H1 (cell line): ENCODE results near the gene CDT1. TPM values are rescaled to one million over a fixed set of nuclear protein-coding genes. Genes with fewer than 3 reads are reported as not detected.

ENCODE experiments used
- CTCF ChIA-PET: fragments of 300-600 bp; sonication (Branson Sonifier 250); formaldehyde crosslinking; loops from one replicate; lab custom pipeline; 2021; ENCODE audit not compliant: partially characterized antibody; lab: Charles Lee
- POLR2A ChIA-PET: fragments of 300-600 bp; sonication (Branson Sonifier 250); formaldehyde crosslinking; loops from one replicate; lab custom pipeline; 2021; ENCODE audit warnings: inconsistent platforms; ENCODE audit not compliant: partially characterized antibody; lab: Charles Lee
- DNase-seq, 2 experiments: peaks; one replicate each; pipeline versions ENCODE4 v3.0.0 to v3.0.0-alpha.2; 2010 to 2022; ENCODE audit warnings: low spot score in 2 of 2, low read depth in 1 of 2, mixed read lengths in 1 of 2
- FAIRE-seq: peaks from 2 replicates; lab custom pipeline; 2011; peaks lifted over from hg19 to GRCh38; lab: Jason Lieb, UNC
- H2AFZ ChIP-seq: 2 replicates; pipeline ENCODE4 v1.8.1; 2012; ENCODE audit warnings: low read length, inconsistent platforms
- H2AK5ac ChIP-seq: 2 replicates; pipeline ENCODE4 v1.6.1; 2013; ENCODE audit warnings: low read depth, low read length
- H2BK120ac ChIP-seq: replicated peaks from 2 replicates; pipeline ENCODE3; 2013; ENCODE audit warnings: low read depth, low read length, inconsistent platforms
- H2BK12ac ChIP-seq: 2 replicates; pipeline ENCODE4 v1.6.1; 2013; ENCODE audit warnings: low read depth, low read length
- H2BK15ac ChIP-seq: 2 replicates; pipeline ENCODE4 v1.6.1; 2013; ENCODE audit warnings: low read length
- H2BK20ac ChIP-seq: 2 replicates; pipeline ENCODE4 v1.6.1; 2013; ENCODE audit warnings: low read length
- H2BK5ac ChIP-seq: 2 replicates; pipeline ENCODE4 v1.6.1; 2013; ENCODE audit warnings: low read depth, low read length
- H3K14ac ChIP-seq: 2 replicates; pipeline ENCODE4 v1.6.1; 2013; ENCODE audit warnings: inconsistent platforms; ENCODE audit not compliant: insufficient read length
- H3K18ac ChIP-seq: 2 replicates; pipeline ENCODE4 v1.6.1; 2013; ENCODE audit warnings: low read length; ENCODE audit errors: extremely low read depth
- H3K23ac ChIP-seq: 2 replicates; pipeline ENCODE4 v1.6.1; 2013; ENCODE audit warnings: inconsistent platforms; ENCODE audit not compliant: insufficient read length
- H3K23me2 ChIP-seq: 2 replicates; pipeline ENCODE4 v1.6.1; 2013; ENCODE audit warnings: low read depth, low read length
- H3K27ac ChIP-seq: 2 replicates; pipeline ENCODE4 v1.6.1; 2011; ENCODE audit warnings: low read depth, low read length, inconsistent platforms
- H3K27me3 ChIP-seq, 4 experiments: replicated peaks in 1 of 4; 1 replicate in 1 of 4; 2 replicates in 3 of 4; pipeline versions ENCODE4 v1.6.1 to v1.8.1; 2011 to 2013; ENCODE audit warnings: low read length in 3 of 4, mild to moderate bottlenecking in 3 of 4, inconsistent platforms in 2 of 4, mixed read lengths in 2 of 4, moderate library complexity in 1 of 4; ENCODE audit not compliant: control insufficient read depth in 3 of 4, insufficient read depth in 3 of 4; ENCODE audit errors: extremely low read depth in 1 of 4
- H3K36me3 ChIP-seq, 4 experiments: 2 replicates each; pipeline versions ENCODE4 v1.6.1 to v1.8.1; 2011 to 2013; ENCODE audit warnings: mild to moderate bottlenecking in 4 of 4, low read length in 3 of 4, moderate library complexity in 2 of 4, control low read depth in 1 of 4, inconsistent platforms in 1 of 4; ENCODE audit not compliant: insufficient read depth in 4 of 4, control insufficient read depth in 2 of 4
- H3K4ac ChIP-seq: replicated peaks from 2 replicates; pipeline ENCODE3; 2013; ENCODE audit warnings: low read length, low read depth, mixed read lengths, inconsistent platforms; ENCODE audit not compliant: insufficient read length
- H3K4me1 ChIP-seq, 4 experiments: replicated peaks in 1 of 4; 1 replicate in 1 of 4; 2 replicates in 3 of 4; pipeline versions ENCODE4 v1.6.1 to v1.8.1; 2011 to 2013; ENCODE audit warnings: low read length in 3 of 4, inconsistent platforms in 2 of 4, mixed read lengths in 1 of 4; ENCODE audit not compliant: insufficient read depth in 4 of 4, control insufficient read depth in 3 of 4
- H3K4me2 ChIP-seq, 2 experiments: 2 replicates each; pipeline versions ENCODE4 v1.6.1 to v1.8.1; 2011 to 2013; ENCODE audit warnings: low read depth in 2 of 2, low read length in 2 of 2, control low read depth in 1 of 2, inconsistent platforms in 1 of 2, mild to moderate bottlenecking in 1 of 2; ENCODE audit not compliant: insufficient read depth in 1 of 2
- H3K4me3 ChIP-seq, 4 experiments: fragments of 200-600, 300-600 bp in 1 of 4; sonication (generic), shearing (Covaris generic), sonication (Bioruptor Twin) in 1 of 4; 2 replicates each; pipeline versions ENCODE4 v1.5.1 to v1.8.1; 2011 to 2016; ENCODE audit warnings: low read length in 4 of 4, low read depth in 3 of 4, control low read depth in 2 of 4, inconsistent platforms in 2 of 4, mild to moderate bottlenecking in 2 of 4, mixed read lengths in 1 of 4, moderate library complexity in 1 of 4; ENCODE audit not compliant: insufficient read depth in 2 of 4; ENCODE audit errors: extremely low read depth in 1 of 4
- H3K56ac ChIP-seq: replicated peaks from 2 replicates; pipeline ENCODE3; 2013; ENCODE audit warnings: low read depth, mild to moderate bottlenecking, mixed read lengths, low read length, inconsistent platforms; ENCODE audit not compliant: insufficient read length
- H3K79me1 ChIP-seq: 2 replicates; pipeline ENCODE4 v1.6.1; 2013; ENCODE audit warnings: low read depth, low read length, control low read depth
- H3K79me2 ChIP-seq, 2 experiments: 2 replicates each; pipeline versions ENCODE4 v1.6.1 to v1.8.1; 2012 to 2013; ENCODE audit warnings: low read length in 2 of 2, mild to moderate bottlenecking in 2 of 2, inconsistent platforms in 1 of 2; ENCODE audit not compliant: insufficient read depth in 2 of 2, control insufficient read depth in 1 of 2
- H3K9ac ChIP-seq, 4 experiments: replicated peaks in 1 of 4; 1 replicate in 1 of 4; 2 replicates in 3 of 4; pipeline versions ENCODE4 v1.6.1 to v1.8.1; 2011 to 2013; ENCODE audit warnings: low read depth in 3 of 4, low read length in 3 of 4, control low read depth in 2 of 4, mild to moderate bottlenecking in 2 of 4, moderate library complexity in 2 of 4, inconsistent platforms in 1 of 4; ENCODE audit errors: extremely low read depth in 1 of 4
- H3K9me3 ChIP-seq, 2 experiments: 2 replicates each; pipeline versions ENCODE4 v1.6.1 to v1.8.1; 2012 to 2013; ENCODE audit warnings: mild to moderate bottlenecking in 2 of 2, moderate library complexity in 2 of 2, control low read depth in 1 of 2, inconsistent platforms in 1 of 2, low read depth in 1 of 2, low read length in 1 of 2, mixed read lengths in 1 of 2; ENCODE audit not compliant: insufficient read depth in 2 of 2
- H4K20me1 ChIP-seq, 2 experiments: replicated peaks in 1 of 2; 2 replicates each; pipeline versions ENCODE3 to v1.8.1; 2011 to 2013; ENCODE audit warnings: inconsistent platforms in 2 of 2, low read length in 2 of 2, mild to moderate bottlenecking in 1 of 2; ENCODE audit not compliant: insufficient read depth in 2 of 2, control insufficient read depth in 1 of 2
- H4K5ac ChIP-seq: 2 replicates; pipeline ENCODE4 v1.6.1; 2013; ENCODE audit warnings: low read length, low read depth, mixed read lengths, inconsistent platforms; ENCODE audit not compliant: insufficient read length
- H4K8ac ChIP-seq: 2 replicates; pipeline ENCODE4 v1.8.0; 2013; ENCODE audit warnings: mild to moderate bottlenecking, moderate library complexity, low read length, inconsistent platforms; ENCODE audit not compliant: insufficient read depth; ENCODE audit errors: extremely low read depth
- H4K91ac ChIP-seq: replicated peaks from 2 replicates; pipeline ENCODE3; 2013; ENCODE audit warnings: low read length, mixed read lengths, inconsistent platforms; ENCODE audit not compliant: insufficient read length
- E2F6 ChIP-seq: IDR thresholded peaks from 2 replicates; pipeline ENCODE4 v1.6.1; 2012; ENCODE audit warnings: inconsistent platforms
- WGBS, 2 experiments: shearing (Covaris generic) in 1 of 2; methylation state at CpG; one replicate each; pipeline versions ENCODE4 v1.1.6 to v1.1.7; 2013 to 2015; ENCODE audit warnings: low lambda C conversion rate in 2 of 2, mixed read lengths in 2 of 2, inconsistent platforms in 1 of 2, low coverage in 1 of 2, missing lambda C conversion rate in 1 of 2; ENCODE audit not compliant: insufficient replicate concordance in 2 of 2, insufficient coverage in 1 of 2, insufficient read length in 1 of 2; ENCODE audit errors: extremely low coverage in 1 of 2, missing lambda C conversion rate in 1 of 2; 5-methylcytosine and 5-hydroxymethylcytosine counted together
- polyA plus RNA-seq, 7 experiments: library from polyadenylated mRNA; depleted of rRNA in 3 of 7; stranded (reverse) in 5 of 7; unstranded in 2 of 7; fragments of >200 nt in 5 of 7; fragments of 200-250 nt in 2 of 7; gene quantifications; 1 replicate in 5 of 7; 2 replicates in 1 of 7; 4 replicates in 1 of 7; pipeline versions ENCODE4 v1.2.1 to v1.2.3, GENCODE V29; 2011 to 2013; ENCODE audit warnings: missing spikeins in 2 of 7, mixed read lengths in 2 of 7
- total RNA-seq: library from RNA; stranded (reverse); fragmentation: NEBNext Ultra II Directional; extraction: Animal tissue kit (Norgen Biotek cat#: 25700); gene quantifications from 2 replicates; pipeline ENCODE4 v1.2.1, GENCODE V29; 2021
- TF ChIP-seq, protein P1 (sequence below): IDR thresholded peaks from 2 replicates; pipeline ENCODE4 v1.6.1; 2012; ENCODE audit warnings: low read length, inconsistent platforms

Gene CDT1
- total and polyA plus RNA-seq, 2 of the 8 experiments (the other 6 are each of a cell fraction or from before 2014, with no cell fraction given) = 76.7 to 95.4 TPM

DNA sequence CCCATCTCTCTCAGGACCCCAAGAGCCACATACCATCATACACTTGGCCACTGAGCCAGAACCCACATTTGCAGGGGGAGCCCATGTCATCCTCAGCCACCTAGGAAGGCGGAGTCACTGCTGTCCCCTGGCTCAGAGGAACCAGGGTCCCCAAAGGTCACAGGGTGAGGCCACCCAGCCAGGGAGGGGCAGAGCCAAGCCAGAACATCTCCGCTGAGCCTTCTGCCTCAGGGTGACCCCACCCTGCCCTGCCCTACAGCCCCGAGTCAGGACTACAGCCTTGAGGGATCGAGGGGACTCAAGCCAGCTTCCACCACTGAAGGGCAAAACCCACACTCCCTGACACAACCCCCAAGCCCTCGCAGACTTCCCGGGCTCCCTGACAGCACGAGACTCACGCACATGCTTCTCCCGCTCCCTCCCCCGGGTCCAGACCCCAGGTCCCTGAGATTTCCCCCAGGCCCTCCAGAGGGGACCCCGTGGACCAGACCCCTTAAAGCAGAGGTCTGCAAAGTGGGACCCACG, 36.0 kb upstream of the CDT1 start:
- 89% methylated on average over 10 of the region's 12 CpGs; no CpG with 5 or more reads in 1 of the 2 experiments for WGBS, 2 experiments
- TF ChIP-seq, protein P1, sequence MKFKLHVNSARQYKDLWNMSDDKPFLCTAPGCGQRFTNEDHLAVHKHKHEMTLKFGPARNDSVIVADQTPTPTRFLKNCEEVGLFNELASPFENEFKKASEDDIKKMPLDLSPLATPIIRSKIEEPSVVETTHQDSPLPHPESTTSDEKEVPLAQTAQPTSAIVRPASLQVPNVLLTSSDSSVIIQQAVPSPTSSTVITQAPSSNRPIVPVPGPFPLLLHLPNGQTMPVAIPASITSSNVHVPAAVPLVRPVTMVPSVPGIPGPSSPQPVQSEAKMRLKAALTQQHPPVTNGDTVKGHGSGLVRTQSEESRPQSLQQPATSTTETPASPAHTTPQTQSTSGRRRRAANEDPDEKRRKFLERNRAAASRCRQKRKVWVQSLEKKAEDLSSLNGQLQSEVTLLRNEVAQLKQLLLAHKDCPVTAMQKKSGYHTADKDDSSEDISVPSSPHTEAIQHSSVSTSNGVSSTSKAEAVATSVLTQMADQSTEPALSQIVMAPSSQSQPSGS = no peak
- TF ChIP-seq E2F6 = 0 out of 2 replicates have a peak, but pooled peaks have one; percentile 26
- peak overlapping the region; percentile 61; the same call in 1 of the 2 replicates for H2BK20ac ChIP-seq
- peaks cover 2 to 4% of the 10 kb centered on the region in 2 experiments for H4K20me1 ChIP-seq
- no peak overlapping the region for H2BK12ac ChIP-seq
- no peak overlapping the region for H4K5ac ChIP-seq
- H3K4me2 ChIP-seq = no peak overlapping the region
- H3K79me1 ChIP-seq = peaks cover 6% of the 10 kb centered on the region
- H3K23me2 ChIP-seq = no peaks in the 10 kb centered on the region; the same call in 1 of the 2 replicates
- no peak overlapping the region for H3K23ac ChIP-seq
- H3K79me2 ChIP-seq = peaks cover 0 to 6% of the 10 kb centered on the region in 2 experiments; a peak in 1 of 4 replicates
- H2BK5ac ChIP-seq = peak overlapping the region; percentile 60; the same call in 1 of the 2 replicates
- no peaks in the 10 kb centered on the region for H3K36me3 ChIP-seq
- no peak overlapping the region for H3K14ac ChIP-seq
- H3K4ac ChIP-seq = no peak overlapping the region
- CTCF ChIA-PET = interaction anchor here (0.7 to 25.0 kb wide), 9 partner anchors 8 to 50 kb away, joined by 3 to 251 read pairs (median 6); no protein-coding TSS in a partner anchor
- H4K91ac ChIP-seq = peak overlapping the region; percentile 13
- H3K56ac ChIP-seq = no peak overlapping the region
- no peak overlapping the region for H3K9ac ChIP-seq
- no peak overlapping the region for H3K27ac ChIP-seq
- H2AK5ac ChIP-seq = no peak overlapping the region
- H3K4me3 ChIP-seq = no peak overlapping the region
- H3K18ac ChIP-seq = no peak overlapping the region; the same call in 1 of the 2 replicates
- peak overlapping the region; percentile 28; the same call in 1 of the 2 replicates for H4K8ac ChIP-seq
- peaks cover 10 to 57% (median 41%) of the 10 kb centered on the region in 4 experiments for H3K4me1 ChIP-seq
- H3K27me3 ChIP-seq = no peaks in the 10 kb centered on the region
- no peak overlapping the region for H2AFZ ChIP-seq
- peak overlapping the region; percentile 53; the same call in 1 of the 2 replicates for H2BK15ac ChIP-seq
- H2BK120ac ChIP-seq = no peak overlapping the region
- no peaks in the 10 kb centered on the region for H3K9me3 ChIP-seq
- POLR2A ChIA-PET = interaction anchor here (0.7 to 1.8 kb wide), 8 partner anchors 8 to 45 kb away, joined by 3 to 10 read pairs (median 4); no protein-coding TSS in a partner anchor
- FAIRE-seq = no peak
- no peak for DNase-seq
